Dorsolateral prefrontal cortex (tissue), 118 donors: ENCODE measurements around the gene SMIM43. TPM values are rescaled to one million over a fixed set of nuclear protein-coding genes. Genes with fewer than 3 reads are reported as not detected.

Source experiments
- total RNA-seq, 120 experiments: library from RNA; stranded (reverse); gene quantifications; one replicate each; pipeline versions ENCODE4 v1.2.3 to v1.2.4, GENCODE V29; 2022

Gene SMIM43
- total RNA-seq, 120 experiments from 2014 or later: 12.2 to 62.2 (median 37.5) TPM

Other genes starting within 250 kb of the SMIM43 start
- gene ANXA5, start 68.2 kb downstream of the SMIM43 start, total RNA-seq: 100 to 1,000 TPM in 23 of 120 experiments, 10 to 100 TPM in 97; 48.4 to 141 (median 84.7) TPM
- 10 to 100 TPM; 10.5 to 25.6 (median 17.5) TPM for gene EXOSC9, start 36.2 kb upstream of the SMIM43 start, total RNA-seq
- gene CCNA2, start 58.7 kb upstream of the SMIM43 start, total RNA-seq: 10 to 100 TPM in 2 of 120 experiments, 1 to 10 TPM in 118; 1.1 to 11.7 (median 2.7) TPM
- gene BBS7, start 105.3 kb upstream of the SMIM43 start, total RNA-seq: 10 to 100 TPM; 22.1 to 76.8 (median 47.2) TPM
- gene TRPC3, start 186.9 kb upstream of the SMIM43 start, total RNA-seq: 10 to 100 TPM in 1 of 120 experiments, 1 to 10 TPM in 119; 1.8 to 10.9 (median 3.6) TPM